ENCODE results near the gene MARCHF3.

Gene MARCHF3

DNA sequence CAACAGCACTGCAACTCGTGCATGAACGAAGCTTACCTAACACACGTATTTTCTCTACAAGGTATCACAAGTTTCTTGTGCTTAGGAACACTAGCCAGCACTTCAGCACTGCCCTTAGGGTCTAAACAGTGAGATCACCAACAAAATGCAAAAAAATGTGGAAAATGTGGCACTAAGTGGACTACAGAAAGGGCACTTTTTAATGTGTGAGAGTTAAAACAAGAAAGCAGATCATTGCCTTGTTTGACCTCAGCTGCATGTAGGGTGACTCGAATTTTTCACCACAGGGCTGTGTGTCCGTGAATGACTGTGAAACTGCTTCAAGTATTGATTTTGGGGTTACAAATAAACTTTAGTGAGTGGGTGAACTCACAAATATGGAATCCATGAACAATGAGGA, 90.5 kb downstream of the MARCHF3 start:
- no peak overlapping the region for H3K27ac Mint-ChIP-seq

DNA sequence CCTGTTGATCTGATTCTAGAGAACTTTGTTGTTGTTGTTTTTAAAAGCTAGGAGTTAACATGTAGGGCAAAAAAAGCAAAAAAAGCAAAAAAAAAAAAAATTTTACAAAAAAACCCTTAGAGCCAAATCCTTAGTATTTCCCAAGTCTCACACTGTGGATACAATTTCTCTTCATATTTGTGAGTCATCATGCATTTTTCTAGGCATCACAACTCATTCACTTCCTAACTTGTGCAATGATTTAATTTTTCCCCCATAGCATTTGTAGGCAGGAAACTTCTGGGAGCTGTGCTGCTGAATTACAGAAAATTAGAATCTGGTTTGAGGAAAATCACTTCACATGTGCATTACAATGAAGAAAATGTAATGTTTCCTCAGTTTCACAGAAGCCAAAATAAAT, 91.9 kb downstream of the MARCHF3 start:
- H3K4me3 Mint-ChIP-seq: no peak overlapping the region
- no peaks in the 10 kb centered on the region for H3K27me3 Mint-ChIP-seq
- H3K27ac Mint-ChIP-seq: no peak overlapping the region
- H3K4me1 Mint-ChIP-seq: peaks cover 12% of the 10 kb centered on the region
- peaks cover 1% of the 10 kb centered on the region for H3K36me3 Mint-ChIP-seq
- no peaks in the 10 kb centered on the region for H3K9me3 Mint-ChIP-seq

More for the DNA sequence above, 90.5 kb downstream of the MARCHF3 start:
- Mint-ChIP-seq H3K9me3 (no peaks in the 10 kb centered on the region), H3K36me3 (peaks cover under 1% of the 10 kb centered on the region), H3K27me3 (no peaks in the 10 kb centered on the region), H3K4me1 (peaks cover 9% of the 10 kb centered on the region), H3K4me3 (no peak overlapping the region)

DNA sequence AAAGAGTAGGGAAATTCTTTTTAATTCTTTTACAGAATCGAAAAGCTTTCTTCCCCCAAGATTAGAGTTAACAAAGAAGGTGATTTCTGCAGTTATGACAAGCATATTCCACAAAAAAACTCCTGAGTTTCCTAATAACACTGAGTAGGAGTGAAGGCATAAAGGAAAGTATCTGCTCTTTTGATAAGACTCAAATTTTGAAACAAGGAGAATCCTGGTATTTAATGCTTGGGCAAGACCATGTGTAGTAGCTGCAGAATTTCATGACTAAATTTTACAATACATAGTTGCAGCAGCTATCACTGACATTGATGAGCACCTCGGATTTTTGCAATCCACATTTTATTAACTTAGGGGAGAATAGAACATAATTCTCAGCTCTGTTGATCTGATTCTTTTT, 92.6 kb downstream of the MARCHF3 start:
- H3K9me3 Mint-ChIP-seq: no peaks in the 10 kb centered on the region
- peaks cover 3% of the 10 kb centered on the region for H3K36me3 Mint-ChIP-seq
- H3K27me3 Mint-ChIP-seq: no peaks in the 10 kb centered on the region
- no peak overlapping the region for H3K4me3 Mint-ChIP-seq
- no peak overlapping the region for H3K27ac Mint-ChIP-seq
- peaks cover 12% of the 10 kb centered on the region for H3K4me1 Mint-ChIP-seq

DNA sequence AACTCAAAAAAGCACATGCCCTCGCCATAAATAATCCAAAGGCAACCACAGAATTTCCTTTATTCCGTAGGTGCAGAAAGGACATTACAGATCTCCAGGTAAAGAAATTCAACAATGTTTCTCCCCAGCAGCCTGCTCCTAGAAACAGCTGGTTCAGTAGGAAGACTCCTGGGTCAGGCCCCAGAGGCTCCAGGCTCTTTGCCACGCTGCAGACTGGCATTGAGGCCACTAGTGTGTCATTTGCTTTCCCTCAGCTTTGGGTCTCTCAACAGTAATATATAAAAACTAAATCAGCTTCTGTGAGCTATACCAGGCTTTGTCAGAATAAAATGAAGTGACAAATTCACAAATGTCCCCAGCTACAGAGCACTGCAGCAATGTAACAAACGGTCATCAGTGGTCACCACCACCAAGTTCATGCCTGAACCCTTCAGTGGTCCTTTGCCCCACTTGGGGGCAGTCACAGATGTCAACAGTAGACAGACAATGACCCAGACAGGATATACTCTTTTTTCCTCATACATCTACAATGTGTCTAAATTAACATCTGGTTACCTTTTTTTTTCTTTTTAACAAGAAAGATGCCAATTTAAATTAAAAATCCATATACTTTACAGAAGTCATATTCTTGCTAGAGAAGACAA, 93.5 kb downstream of the MARCHF3 start:
- Mint-ChIP-seq H3K4me1 (peaks cover 12% of the 10 kb centered on the region), H3K27ac (no peak overlapping the region), H3K4me3 (no peak overlapping the region), H3K27me3 (no peaks in the 10 kb centered on the region), H3K9me3 (no peaks in the 10 kb centered on the region), H3K36me3 (peaks cover 3% of the 10 kb centered on the region)

DNA sequence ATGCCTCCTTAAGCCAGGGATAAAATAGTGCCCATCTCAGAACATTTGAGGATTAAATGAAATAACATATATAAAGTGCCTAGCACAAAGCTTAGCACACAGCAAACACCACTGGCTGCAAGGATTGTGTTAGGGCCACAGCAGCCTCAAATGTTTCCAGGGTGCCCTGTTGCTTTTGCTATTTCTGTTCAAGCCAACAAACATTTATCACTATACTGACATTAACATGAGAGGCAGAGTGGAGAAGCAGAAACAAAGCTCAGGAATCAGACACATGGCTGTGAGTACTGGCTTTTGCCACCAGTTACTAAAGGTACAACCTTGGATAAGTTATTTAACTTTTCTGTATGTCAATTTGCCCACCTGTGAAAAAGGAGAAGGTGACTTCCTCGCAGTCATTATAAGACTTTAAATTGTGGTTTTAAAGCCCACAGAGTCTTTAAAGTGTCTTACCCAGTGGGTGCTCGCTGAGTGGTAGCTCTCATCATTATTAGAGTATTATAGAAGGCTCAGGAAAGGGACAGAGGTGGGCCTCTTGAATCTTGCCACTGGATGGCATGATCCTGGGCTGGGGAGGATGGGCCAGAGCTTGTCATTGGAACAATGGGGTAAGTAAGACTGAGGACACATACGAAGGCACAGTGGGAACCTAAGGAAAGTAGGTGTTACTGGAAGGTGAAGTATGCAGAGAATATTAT, 98.2 kb downstream of the MARCHF3 start:
- Mint-ChIP-seq H3K27me3 (no peaks in the 10 kb centered on the region), H3K36me3 (peaks cover 3% of the 10 kb centered on the region), H3K4me1 (peaks cover 3% of the 10 kb centered on the region), H3K27ac (no peak overlapping the region), H3K4me3 (no peak overlapping the region), H3K9me3 (no peaks in the 10 kb centered on the region)

DNA sequence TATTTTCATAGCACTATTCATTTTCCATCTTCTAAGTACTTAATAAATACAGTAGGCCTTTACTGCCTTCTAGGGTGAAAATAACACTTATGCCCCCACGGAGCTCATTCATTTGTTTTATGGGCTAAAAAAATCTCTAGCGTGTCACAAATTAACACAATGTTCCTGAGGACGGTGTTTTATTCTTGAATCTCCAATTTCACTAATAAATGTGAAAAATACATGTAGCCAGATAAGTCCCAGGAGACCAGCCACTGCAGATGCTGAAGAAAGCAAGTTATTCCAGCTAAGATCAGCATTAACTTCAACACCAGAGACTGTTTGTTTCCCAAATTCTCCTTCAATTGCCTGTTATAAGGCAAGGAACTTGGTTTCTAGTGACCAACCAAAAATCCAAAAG, 102.3 kb downstream of the MARCHF3 start:
- Mint-ChIP-seq H3K27ac (no peak overlapping the region), H3K4me1 (no peaks in the 10 kb centered on the region), H3K4me3 (no peak overlapping the region), H3K36me3 (peaks cover 2% of the 10 kb centered on the region), H3K27me3 (no peaks in the 10 kb centered on the region), H3K9me3 (no peaks in the 10 kb centered on the region)

DNA sequence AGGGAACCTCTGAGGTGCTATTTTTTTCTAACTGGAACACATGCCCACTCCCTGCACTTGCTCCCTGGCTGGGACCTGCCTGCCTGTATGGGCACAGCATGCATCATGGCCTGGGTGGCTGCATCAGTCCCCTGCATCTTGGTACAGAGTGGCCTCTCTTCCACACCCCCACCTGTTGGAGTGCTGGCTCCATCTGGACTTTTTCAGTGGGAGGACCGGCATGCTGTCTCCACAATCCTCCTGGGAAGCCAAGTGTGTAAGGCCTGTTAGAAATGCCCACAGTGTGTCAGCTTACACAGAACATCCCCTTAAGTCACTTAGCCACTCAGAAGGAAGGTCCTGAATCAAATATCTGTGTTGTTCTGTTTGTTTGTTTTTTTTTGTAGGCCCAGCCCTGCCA, 102.9 kb downstream of the MARCHF3 start:
- Mint-ChIP-seq H3K9me3 (no peaks in the 10 kb centered on the region), H3K27ac (no peak overlapping the region), H3K27me3 (no peaks in the 10 kb centered on the region), H3K36me3 (no peaks in the 10 kb centered on the region), H3K4me3 (no peak overlapping the region), H3K4me1 (no peaks in the 10 kb centered on the region)

DNA sequence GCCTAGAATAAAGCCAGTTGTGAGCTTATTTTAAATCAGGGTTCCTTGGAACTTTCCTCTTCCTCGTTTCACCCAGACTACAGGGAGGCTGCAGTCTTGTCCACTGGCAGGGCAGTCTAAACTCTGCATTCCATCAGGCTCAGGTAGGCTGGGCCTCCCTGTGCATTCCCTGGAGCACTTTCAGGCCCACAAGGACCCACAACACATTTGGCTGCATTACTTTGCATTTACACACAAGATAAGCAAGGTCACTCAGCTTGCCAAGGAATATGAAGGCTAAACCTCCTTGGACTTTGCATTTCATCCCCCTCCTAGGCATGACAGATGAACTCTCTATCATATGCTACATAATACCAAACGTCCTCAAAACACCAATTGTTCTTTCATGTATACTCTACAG, 104.2 kb downstream of the MARCHF3 start:
- no peak overlapping the region for H3K27ac Mint-ChIP-seq
- H3K4me1 Mint-ChIP-seq: no peaks in the 10 kb centered on the region
- H3K4me3 Mint-ChIP-seq: no peak overlapping the region
- H3K36me3 Mint-ChIP-seq: no peaks in the 10 kb centered on the region
- no peaks in the 10 kb centered on the region for H3K27me3 Mint-ChIP-seq
- no peaks in the 10 kb centered on the region for H3K9me3 Mint-ChIP-seq

DNA sequence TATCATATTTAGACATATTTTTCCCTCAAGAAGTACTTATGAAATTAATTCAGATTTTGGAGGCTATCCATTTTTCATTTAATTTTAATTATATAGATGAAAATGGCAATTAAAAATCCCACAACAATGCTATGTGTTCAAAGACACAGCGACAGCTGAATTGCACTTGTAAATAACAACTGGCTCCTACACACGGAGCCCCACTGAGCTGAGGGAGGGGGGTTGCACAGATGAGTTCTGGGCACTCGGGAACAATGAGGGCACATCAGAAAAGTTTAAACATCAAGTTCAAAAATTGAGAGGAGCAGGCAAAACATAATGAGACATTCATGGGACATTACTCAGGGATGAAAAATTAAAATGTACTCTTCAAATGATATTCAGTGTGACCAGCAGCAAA, 104.9 kb downstream of the MARCHF3 start:
- Mint-ChIP-seq H3K4me3 (no peak overlapping the region), H3K36me3 (no peaks in the 10 kb centered on the region), H3K27ac (no peak overlapping the region), H3K4me1 (no peaks in the 10 kb centered on the region), H3K9me3 (no peaks in the 10 kb centered on the region), H3K27me3 (no peaks in the 10 kb centered on the region)

DNA sequence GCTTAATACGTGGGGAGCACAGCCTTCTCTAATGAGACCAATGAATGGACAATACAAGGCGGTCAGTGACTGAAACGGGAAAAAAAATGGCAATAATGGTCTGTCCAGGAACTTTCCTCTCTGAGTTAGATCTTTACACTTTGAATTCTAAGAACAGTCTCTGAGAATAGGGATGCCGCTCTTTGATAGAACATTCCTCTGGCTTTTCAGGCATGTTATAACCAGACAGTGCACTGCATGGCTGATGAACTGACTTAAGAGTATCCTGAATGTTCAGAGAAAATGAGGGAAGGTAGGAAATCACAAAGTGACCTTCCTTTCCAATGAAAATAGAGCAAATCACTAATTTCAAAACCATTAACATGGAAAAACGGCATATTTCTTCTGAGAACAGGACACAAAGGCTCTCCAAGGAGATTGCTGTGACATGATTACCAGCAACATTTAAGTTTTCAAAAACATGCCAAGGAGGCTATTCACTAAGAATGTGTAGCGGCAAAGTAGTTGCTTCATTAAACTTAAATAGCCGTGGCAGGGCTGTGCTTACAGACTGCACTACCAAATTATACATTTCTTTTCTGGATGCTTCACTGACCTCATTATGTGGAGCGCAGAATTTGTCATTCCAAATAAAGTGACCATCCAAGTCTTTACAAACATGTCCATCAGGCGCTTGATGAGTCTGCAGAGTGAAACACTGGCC, 105.9 kb downstream of the MARCHF3 start:
- Mint-ChIP-seq H3K27ac (no peak overlapping the region), H3K4me1 (no peaks in the 10 kb centered on the region), H3K27me3 (no peaks in the 10 kb centered on the region), H3K9me3 (no peaks in the 10 kb centered on the region), H3K36me3 (no peaks in the 10 kb centered on the region), H3K4me3 (no peak overlapping the region)

DNA sequence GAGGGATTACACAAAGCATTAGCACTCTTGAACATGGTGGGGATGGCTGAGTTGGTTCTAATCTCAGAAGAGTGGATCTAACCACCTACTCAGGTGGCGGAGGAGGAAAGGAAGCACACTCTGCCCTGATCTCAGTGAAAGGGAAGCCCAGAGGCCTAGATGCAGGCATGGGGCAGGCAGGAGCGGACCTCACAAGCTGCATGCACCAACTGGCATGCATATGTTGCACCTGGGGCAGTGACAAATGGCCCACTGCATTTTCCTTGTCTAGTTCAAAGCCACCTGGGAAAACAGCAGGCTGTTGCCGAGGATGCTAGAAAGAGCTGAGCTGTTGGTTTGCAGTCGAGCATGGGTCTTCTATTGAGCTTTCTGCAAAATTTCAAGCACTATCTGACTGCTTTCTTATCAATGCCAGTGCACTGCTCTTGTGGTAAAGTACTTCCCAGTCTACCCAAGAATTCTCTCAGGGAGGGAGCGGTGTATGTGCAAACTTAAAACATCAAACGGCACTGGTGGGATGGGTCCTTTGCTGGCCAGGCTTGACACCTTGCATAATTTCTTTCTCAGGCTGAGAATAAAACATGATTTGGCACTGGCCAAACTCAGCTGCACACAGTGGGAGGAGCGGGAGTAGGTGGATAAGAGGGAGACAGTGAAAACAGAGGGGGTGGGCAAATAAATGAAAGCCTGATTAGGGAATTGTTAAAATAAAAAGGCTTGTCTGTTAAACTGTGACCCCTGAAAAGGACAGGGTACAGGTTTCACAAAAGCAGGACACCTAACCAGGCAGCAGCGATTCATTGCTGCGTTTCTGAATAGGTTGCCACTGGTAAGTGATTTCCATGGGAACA, 108.9 kb downstream of the MARCHF3 start:
- Mint-ChIP-seq H3K27ac (no peak overlapping the region), H3K4me1 (peaks cover 8% of the 10 kb centered on the region), H3K9me3 (no peaks in the 10 kb centered on the region), H3K36me3 (no peaks in the 10 kb centered on the region), H3K4me3 (no peak overlapping the region), H3K27me3 (no peaks in the 10 kb centered on the region)

DNA sequence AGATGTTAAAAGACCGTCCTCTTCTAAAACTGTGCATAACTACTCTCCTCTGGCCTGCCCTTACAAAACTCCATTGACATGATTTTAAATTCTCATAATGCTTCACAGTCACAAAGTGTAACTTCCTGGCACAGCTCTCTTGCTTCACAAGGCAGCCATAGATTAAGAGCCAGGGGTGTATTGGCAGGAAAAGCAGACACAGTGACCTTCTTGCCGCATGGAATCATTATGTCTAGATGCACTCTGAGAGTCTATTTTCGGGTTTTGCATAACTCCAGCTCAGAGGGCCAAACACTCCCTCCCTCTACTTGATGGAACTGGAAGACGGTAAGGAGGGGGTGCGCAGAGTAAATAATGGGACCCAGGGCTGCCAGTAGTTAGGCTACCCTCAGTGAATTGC, 110.1 kb downstream of the MARCHF3 start:
- no peaks in the 10 kb centered on the region for H3K27me3 Mint-ChIP-seq
- no peaks in the 10 kb centered on the region for H3K9me3 Mint-ChIP-seq
- H3K27ac Mint-ChIP-seq: no peak overlapping the region
- peaks cover 8% of the 10 kb centered on the region for H3K4me1 Mint-ChIP-seq
- no peak overlapping the region for H3K4me3 Mint-ChIP-seq
- H3K36me3 Mint-ChIP-seq: peaks cover under 1% of the 10 kb centered on the region

DNA sequence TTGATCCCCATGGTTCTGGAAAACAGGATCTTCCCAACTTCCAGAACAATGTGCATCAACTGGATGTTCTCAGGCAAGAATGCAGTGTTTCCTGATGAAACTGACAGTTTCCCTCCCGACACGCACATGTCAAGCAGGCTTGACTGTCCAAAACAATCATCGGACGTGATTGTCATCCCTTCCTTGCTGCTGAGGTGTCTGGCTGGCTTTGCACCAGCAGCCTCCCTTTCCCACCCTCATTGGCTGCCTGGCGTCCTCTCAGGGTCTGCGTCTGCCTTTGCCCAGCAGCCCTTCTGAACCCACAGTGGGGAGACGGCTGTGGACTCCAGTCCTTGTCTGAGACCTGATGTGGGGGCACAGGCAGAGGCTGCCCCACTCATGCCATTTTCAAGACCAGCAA, 110.8 kb downstream of the MARCHF3 start:
- H3K27ac Mint-ChIP-seq: no peak overlapping the region
- H3K27me3 Mint-ChIP-seq: no peaks in the 10 kb centered on the region
- H3K36me3 Mint-ChIP-seq: peaks cover 3% of the 10 kb centered on the region
- no peaks in the 10 kb centered on the region for H3K9me3 Mint-ChIP-seq
- H3K4me1 Mint-ChIP-seq: peaks cover 8% of the 10 kb centered on the region
- H3K4me3 Mint-ChIP-seq: no peak overlapping the region

DNA sequence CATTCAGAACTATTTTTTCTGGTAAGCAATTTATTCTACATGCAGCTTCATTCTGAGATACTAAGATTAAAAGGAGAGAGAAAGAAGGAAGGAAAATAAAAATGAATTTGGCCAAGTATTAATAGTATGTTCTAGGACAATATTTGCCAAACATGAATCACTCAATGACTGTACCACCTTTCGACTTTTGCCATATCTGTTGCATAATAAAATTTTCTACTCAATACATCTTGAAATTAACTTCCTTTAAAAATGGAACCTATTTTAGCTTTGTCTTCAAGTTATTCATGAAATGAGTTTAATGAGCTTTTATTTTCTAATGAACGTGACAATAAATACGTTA, 111.8 kb downstream of the MARCHF3 start:
- H3K4me1 Mint-ChIP-seq: peaks cover 8% of the 10 kb centered on the region
- peaks cover 5% of the 10 kb centered on the region for H3K36me3 Mint-ChIP-seq
- no peak overlapping the region for H3K4me3 Mint-ChIP-seq
- H3K27ac Mint-ChIP-seq: no peak overlapping the region
- no peaks in the 10 kb centered on the region for H3K27me3 Mint-ChIP-seq
- no peaks in the 10 kb centered on the region for H3K9me3 Mint-ChIP-seq

DNA sequence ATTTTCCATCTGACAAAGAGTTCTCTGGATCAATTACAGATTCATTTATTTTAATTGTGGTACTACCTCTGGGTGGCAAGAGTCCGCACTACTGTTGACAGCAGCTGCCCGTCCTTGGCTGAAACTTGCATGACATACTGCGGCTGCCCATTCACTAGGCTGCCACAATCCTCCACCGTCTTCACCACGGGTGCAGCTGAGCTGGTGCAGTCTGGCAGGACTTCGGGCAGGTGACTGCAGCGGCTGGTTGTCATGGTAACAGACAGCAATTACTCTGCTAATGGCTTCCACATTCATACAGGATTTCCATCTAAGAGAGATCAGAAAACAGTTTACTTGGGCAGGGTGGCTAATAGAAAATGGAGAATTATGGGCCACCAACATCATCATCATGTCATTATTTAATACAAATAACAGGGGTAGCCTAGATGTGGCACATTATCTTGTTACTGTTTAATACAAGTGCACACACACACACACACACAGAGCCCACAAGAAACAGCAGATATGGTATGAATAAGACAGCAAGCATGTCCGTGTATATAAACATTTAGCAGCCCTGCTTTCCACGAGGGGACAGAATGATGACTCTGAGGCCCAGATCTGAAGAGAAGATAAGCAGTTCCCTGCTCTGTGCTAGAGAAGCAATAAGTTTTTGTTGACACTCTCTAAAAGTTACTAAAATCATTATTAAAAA, 112.3 kb downstream of the MARCHF3 start:
- Mint-ChIP-seq H3K4me1 (peaks cover 8% of the 10 kb centered on the region), H3K36me3 (peaks cover 6% of the 10 kb centered on the region), H3K9me3 (no peaks in the 10 kb centered on the region), H3K4me3 (no peak overlapping the region), H3K27ac (no peak overlapping the region), H3K27me3 (no peaks in the 10 kb centered on the region)

Data from activated naive CD4-positive, alpha-beta T cell treated with anti-CD3 and anti-CD28 coated beads, Interleukin-2, amount 50 U/mL, for 24 hours (primary cell).